ENCODE data around the gene FRRS1L.

The FRRS1L gene

DNA sequence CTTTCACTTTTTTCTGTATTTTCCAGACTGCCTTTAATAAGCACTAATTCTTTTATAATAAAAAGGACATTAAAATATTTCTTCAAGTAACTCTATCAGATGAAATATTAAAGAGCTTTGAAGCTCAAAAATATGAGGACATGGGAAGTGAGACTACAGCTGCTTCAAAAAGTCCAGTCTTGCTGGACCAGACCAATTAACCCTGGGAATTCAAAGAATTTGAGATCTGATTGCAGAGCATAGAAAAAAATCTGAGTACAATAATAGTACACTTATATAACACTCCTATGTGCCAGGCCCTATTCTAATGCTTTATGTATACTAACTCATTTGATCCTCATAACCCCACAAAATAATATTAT is 57.1 kb downstream of the FRRS1L start:
- no peak for DNase-seq (ENCODE audit: low spot score)
- no peak for TF ChIP-seq CTCF (IDR thresholded peaks at IDR 0.05)
- Histone ChIP-seq H3K4me3 (peak overlapping the region; percentile 33), H3K27ac (peak overlapping the region; percentile 61 to 71)

- DNase-seq (ENCODE audit: low spot score) = no peak
- Histone ChIP-seq H3K27ac (peak overlapping the region; percentile 24 to 33), H3K4me3 (no peak overlapping the region)
- TF ChIP-seq CTCF (IDR thresholded peaks at IDR 0.05) = no peak
Observed at GRCh38 chr9:109108318-109108717, 58.7 kb downstream of the FRRS1L start.

- DNase-seq (ENCODE audit: low spot score) = no peak
- TF ChIP-seq CTCF (IDR thresholded peaks at IDR 0.05) = no peak
- Histone ChIP-seq H3K4me3 (peak overlapping the region; percentile 35), H3K27ac (peak overlapping the region; percentile 1 to 68)
Observed at GRCh38 chr9:109107402-109108240, 59.4 kb downstream of the FRRS1L start.

DNA sequence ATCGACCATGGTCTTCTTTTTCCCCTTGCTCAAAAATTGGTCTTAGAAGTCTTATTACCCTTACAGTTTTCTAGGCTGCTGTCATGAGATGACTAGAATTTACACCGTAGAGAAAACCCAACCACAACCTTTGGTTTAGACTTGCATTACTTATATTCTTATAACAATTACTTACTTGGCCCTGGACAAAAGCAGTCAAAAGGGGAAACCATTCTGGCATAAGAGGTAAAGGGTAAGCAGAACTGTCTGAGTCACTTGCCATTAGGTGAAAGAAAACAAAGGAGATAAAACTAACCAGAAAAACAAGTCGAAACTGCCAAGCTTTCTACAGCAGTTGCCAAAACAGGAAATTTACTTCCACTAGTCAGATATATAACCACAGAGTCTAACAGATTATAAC is 65.2 kb downstream of the FRRS1L start:
- Histone ChIP-seq H3K27ac (peak overlapping the region in 1 of 2 donors; percentile 13), H3K4me3 (no peak overlapping the region)
- no peak for TF ChIP-seq CTCF (IDR thresholded peaks at IDR 0.05)
- DNase-seq (ENCODE audit: low spot score) = no peak

DNA sequence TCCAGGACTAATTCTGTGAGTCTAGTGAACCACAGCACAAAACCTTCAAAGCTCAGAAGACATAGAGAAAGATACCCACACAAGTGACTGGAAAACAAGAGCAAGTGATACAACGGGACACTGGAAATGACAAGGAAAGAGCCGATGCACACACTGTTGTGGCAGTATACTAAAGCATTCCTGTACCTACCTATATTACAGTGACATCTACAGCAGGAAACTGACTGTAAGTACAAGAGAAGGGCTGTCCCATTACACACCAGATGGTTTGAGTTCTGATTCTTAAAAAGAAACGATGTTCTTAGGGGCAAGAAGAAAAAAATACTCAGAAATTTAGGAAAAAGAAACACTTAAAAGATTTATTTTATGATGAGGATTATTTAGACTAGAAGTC is 65.8 kb downstream of the FRRS1L start:
- no peak overlapping the region for H3K4me3 ChIP-seq
- no peak for TF ChIP-seq CTCF (IDR thresholded peaks at IDR 0.05)
- DNase-seq (ENCODE audit: low spot score) = no peak
- H3K27ac ChIP-seq = no peak overlapping the region

DNA sequence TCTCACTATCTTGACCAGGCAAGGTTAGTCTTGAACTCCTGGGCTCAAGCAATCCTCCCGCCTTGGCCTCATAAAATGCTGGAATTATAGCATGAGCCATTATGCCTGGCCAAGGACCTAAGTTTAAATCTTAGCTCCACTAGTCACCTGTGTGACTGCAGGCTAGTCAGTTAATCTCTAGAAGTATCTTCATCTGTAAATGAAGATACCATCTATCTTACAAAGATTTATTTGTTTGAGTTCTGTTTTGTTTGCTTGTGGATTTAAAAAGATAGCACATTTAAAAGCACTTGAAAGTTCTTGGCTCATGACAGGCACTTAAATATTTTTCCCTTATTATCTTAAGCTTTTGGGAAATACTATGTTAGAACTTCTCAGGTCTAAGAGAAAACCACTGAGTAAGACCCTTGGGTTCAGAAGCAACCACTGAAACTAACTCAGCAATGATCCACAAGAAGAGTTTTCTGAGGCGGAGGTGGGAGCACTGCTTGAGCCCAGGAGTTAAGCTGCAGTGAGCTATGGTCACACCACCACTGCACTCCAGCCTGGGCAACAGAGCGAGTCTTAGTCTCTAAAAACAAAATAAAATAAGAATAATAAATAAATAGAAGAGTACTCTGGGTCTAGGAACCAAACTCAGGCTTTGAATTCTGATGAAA is 66.4 kb downstream of the FRRS1L start:
- DNase-seq (ENCODE audit: low spot score) = no peak
- Histone ChIP-seq H3K27ac (no peak overlapping the region), H3K4me3 (no peak overlapping the region)
- no peak for TF ChIP-seq CTCF (IDR thresholded peaks at IDR 0.05)

- no peak overlapping the region for H3K4me3 ChIP-seq
- H3K27ac ChIP-seq = peak overlapping the region; percentile 25 to 39
- DNase-seq (ENCODE audit: low spot score) = no peak
- no peak for TF ChIP-seq CTCF (IDR thresholded peaks at IDR 0.05)
Observed at GRCh38 chr9:109098960-109099308, 68.1 kb downstream of the FRRS1L start.

Data from coronary artery (tissue), 2 donors.